Left ventricle myocardium inferior (tissue), 1 donor: ENCODE data around the gene SLAMF8. TPM values are rescaled to one million over a fixed set of nuclear protein-coding genes. Genes with fewer than 3 reads are reported as not detected.

ENCODE experiments used
- DNase-seq: peaks from one replicate; pipeline ENCODE4 v3.0.0-alpha.2; 2020
- H3K27ac ChIP-seq: fragments of 200-600 bp; replicated peaks from 2 replicates; pipeline ENCODE4 v1.8.0; 2021
- H3K27me3 ChIP-seq: fragments of 200-600 bp; 2 replicates; pipeline ENCODE4 v1.8.0; 2021; ENCODE audit warnings: low read depth
- H3K36me3 ChIP-seq: fragments of 200-600 bp; 2 replicates; pipeline ENCODE4 v1.8.0; 2021
- H3K4me1 ChIP-seq: fragments of 200-600 bp; 2 replicates; pipeline ENCODE4 v1.8.0; 2021
- H3K4me3 ChIP-seq: fragments of 200-600 bp; 2 replicates; pipeline ENCODE4 v1.8.0; 2021; ENCODE audit warnings: mild to moderate bottlenecking, moderate library complexity
- H3K9me3 ChIP-seq: fragments of 200-600 bp; replicated peaks from 2 replicates; pipeline ENCODE4 v1.8.0; 2021
- intact Hi-C: fragments of 100-400 bp; cut with micrococcal nuclease; formaldehyde crosslinking; loops from one replicate; pipeline ENCODE4 v1.11.0; 2022
- total RNA-seq: library from RNA; stranded (reverse); fragmentation: NEBNext Ultra II Directional; extraction: Animal tissue kit (Norgen Biotek cat#: 25700); gene quantifications from one replicate; pipeline ENCODE4 v1.2.1, GENCODE V29; 2021
- TF ChIP-seq, protein P1 (sequence below): fragments of 200-600 bp; IDR thresholded peaks from 2 replicates; pipeline ENCODE4 v1.8.0; 2021; ENCODE audit warnings: antibody characterized with exemption, mild to moderate bottlenecking, borderline replicate concordance
- donor health status: DM: no; HTN: yes; CAD: no; lungs with severe emphysema.

SLAMF8 gene
- total RNA-seq, 1 donor from 2014 or later, result 1.7 TPM

DNA sequence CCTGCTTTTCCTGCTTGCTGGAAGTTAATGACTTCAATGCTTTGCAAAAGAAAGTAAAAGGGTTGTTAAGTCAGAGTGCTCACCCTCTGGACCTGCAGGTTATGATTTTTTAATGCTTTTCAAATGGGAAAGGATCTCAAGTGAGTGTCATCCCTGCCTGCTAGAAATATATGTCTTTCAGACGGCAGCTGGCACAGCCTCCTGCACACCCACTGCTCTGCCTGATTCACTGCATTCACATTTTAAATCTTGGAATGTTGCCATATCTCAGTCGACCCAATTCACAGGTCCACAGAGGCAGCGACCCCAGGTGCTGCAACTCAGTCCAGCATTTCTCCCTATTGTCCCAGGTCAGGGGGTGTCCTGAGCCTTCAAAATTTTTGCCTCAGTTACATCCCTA, 35.2 kb upstream of the SLAMF8 start:
- DNase-seq, result no peak
- no peaks in the 10 kb centered on the region for H3K4me1 ChIP-seq

DNA sequence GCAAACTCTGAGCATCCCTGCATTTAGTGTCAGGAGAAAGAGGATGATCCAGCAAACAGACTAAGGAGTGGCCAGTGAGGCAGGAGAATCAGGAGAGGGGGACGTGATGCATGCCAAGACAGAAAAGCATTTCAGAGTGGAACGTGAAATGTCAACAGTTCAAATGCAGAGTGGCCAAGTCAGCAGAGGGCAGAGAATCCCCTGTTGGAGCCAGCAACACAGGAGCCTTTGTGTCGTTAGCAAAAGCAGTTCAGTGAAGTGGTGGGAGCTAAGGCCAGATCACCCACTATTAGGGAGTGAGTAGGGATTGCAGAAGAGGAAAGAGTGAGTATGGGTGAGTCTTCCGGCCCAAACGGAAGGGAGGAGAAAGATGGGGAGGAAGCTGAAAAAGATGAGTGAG, 31.1 kb upstream of the SLAMF8 start:
- Histone ChIP-seq H3K9me3 (no peaks in the 10 kb centered on the region), H3K27me3 (peaks cover 74% of the 10 kb centered on the region), H3K36me3 (no peaks in the 10 kb centered on the region), H3K4me3 (no peak overlapping the region), H3K4me1 (no peaks in the 10 kb centered on the region), H3K27ac (no peak overlapping the region)
- no peak for DNase-seq
- intact Hi-C loops, result loop anchor here (5.0 to 10.0 kb wide), 2 partner anchors 149 to 212 kb away; partner anchors contain the start of gene IGSF9
- TF ChIP-seq, protein P1, sequence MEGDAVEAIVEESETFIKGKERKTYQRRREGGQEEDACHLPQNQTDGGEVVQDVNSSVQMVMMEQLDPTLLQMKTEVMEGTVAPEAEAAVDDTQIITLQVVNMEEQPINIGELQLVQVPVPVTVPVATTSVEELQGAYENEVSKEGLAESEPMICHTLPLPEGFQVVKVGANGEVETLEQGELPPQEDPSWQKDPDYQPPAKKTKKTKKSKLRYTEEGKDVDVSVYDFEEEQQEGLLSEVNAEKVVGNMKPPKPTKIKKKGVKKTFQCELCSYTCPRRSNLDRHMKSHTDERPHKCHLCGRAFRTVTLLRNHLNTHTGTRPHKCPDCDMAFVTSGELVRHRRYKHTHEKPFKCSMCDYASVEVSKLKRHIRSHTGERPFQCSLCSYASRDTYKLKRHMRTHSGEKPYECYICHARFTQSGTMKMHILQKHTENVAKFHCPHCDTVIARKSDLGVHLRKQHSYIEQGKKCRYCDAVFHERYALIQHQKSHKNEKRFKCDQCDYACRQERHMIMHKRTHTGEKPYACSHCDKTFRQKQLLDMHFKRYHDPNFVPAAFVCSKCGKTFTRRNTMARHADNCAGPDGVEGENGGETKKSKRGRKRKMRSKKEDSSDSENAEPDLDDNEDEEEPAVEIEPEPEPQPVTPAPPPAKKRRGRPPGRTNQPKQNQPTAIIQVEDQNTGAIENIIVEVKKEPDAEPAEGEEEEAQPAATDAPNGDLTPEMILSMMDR, result no peak

More for the DNA sequence above, 35.2 kb upstream of the SLAMF8 start:
- TF ChIP-seq, protein P1, result no peak
- intact Hi-C loops, result loop anchor here (10.0 kb wide), 1 partner anchor 153 kb away; the partner anchor contains the start of gene IGSF9
- H3K27me3 ChIP-seq, result peaks cover 60% of the 10 kb centered on the region
- H3K4me3 ChIP-seq, result no peak overlapping the region
- H3K9me3 ChIP-seq, result no peaks in the 10 kb centered on the region
- no peaks in the 10 kb centered on the region for H3K36me3 ChIP-seq
- H3K27ac ChIP-seq, result no peak overlapping the region

DNA sequence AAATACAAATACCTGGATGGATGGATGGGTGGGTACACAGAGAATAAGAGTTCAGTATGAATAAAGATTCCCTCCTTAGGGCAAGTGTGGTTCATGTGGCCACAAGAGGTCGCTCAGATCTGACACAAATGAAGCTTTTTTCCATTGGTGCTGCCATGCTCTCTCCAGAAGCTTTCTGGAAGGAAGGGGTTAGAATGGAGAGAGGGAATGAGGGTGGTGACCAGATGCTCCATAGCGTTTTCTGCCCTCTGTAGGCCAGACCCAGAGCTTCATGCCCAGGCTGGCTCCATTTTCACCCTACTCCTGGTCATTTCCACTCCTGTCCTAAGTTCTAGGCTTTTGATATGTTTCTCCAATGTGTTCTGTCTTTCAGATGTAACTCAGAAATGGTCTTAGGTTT, 27.8 kb upstream of the SLAMF8 start:
- peak; percentile 35 for DNase-seq

DNA sequence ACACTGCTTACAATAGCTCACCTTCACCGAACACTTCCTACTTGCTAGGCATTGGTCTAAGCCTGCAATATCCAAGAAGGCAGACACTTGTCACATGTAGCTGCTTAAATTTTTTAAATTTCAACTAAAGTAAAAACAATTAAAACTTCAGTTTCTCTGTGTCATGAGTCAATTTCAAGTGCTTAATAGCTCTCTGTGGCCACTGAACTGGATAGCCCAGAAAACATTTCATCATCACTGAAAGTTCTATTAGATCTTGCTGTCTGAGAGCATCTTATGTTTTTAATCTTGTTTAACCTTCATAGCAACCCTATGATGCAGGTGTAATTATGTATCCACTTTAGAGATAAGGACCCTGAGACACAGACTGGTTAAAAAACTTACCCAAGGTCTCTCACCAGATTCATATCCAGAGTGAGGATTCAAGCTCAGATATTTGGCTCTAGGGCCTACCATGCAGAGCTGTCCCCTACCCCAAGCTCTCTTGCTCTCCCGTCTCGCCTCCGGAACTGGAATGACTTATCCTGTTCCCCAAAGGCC, 27.2 kb upstream of the SLAMF8 start:
- Histone ChIP-seq H3K4me3 (no peak overlapping the region), H3K27me3 (peaks cover 34% of the 10 kb centered on the region), H3K9me3 (no peaks in the 10 kb centered on the region), H3K4me1 (peaks cover 8% of the 10 kb centered on the region), H3K27ac (no peak overlapping the region), H3K36me3 (no peaks in the 10 kb centered on the region)
- TF ChIP-seq, protein P1, result no peak
- intact Hi-C loops, result loop anchor here (2.0 to 10.0 kb wide), 3 partner anchors 91 to 208 kb away; partner anchors contain the start of gene IGSF9
- no peak for DNase-seq

More for the DNA sequence above, 27.8 kb upstream of the SLAMF8 start:
- H3K4me3 ChIP-seq, result no peak overlapping the region
- H3K27ac ChIP-seq, result no peak overlapping the region
- H3K27me3 ChIP-seq, result peaks cover 40% of the 10 kb centered on the region
- H3K9me3 ChIP-seq, result no peaks in the 10 kb centered on the region
- intact Hi-C loops, result loop anchor here (2.0 to 10.0 kb wide), 3 partner anchors 92 to 208 kb away; partner anchors contain the start of gene IGSF9
- H3K4me1 ChIP-seq, result peaks cover 4% of the 10 kb centered on the region
- TF ChIP-seq, protein P1, result peak; percentile 84
- H3K36me3 ChIP-seq, result no peaks in the 10 kb centered on the region

DNA sequence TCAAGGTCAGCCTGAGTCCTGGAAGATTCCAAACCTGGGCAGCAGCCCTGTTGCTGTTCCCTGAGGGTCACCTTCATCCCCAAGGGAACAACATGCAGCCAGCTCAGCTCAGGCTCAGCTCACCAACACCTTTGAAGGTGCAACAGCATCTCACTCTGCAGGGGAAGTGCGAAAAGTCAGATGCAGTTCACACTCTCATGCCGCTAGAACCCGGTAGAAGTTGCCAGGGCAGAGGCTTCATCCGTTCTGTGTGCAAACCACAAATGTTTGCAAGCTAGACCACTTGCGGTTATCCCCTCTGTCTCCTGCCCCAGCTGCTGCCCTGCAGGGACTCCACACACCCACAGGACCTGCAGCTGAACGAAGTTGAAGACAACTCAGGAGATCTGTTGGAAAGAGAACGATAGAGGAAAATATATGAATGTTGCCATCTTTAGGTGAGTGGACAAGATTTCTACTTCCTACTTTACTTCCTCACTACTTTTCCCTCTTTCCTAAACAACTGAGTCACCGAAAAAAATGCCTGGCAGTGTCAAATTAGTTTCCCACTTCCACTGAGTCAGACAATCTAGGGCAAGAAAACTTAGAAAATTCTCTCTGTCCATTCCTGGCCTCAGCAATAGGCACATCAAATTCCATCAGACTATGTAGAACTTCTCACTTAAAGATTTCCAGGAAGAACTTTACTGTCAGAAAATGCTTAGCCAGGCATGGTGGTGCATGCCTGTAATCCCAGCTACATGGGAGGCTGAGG, 26.3 kb upstream of the SLAMF8 start:
- Histone ChIP-seq H3K27me3 (peaks cover 26% of the 10 kb centered on the region), H3K9me3 (no peaks in the 10 kb centered on the region), H3K27ac (no peak overlapping the region), H3K4me1 (peaks cover 14% of the 10 kb centered on the region), H3K36me3 (no peaks in the 10 kb centered on the region), H3K4me3 (no peak overlapping the region)
- no peak for DNase-seq
- TF ChIP-seq, protein P1, result no peak
- intact Hi-C loops, result no loop called here
